ENCODE data around the gene PDSS2.

DNA sequence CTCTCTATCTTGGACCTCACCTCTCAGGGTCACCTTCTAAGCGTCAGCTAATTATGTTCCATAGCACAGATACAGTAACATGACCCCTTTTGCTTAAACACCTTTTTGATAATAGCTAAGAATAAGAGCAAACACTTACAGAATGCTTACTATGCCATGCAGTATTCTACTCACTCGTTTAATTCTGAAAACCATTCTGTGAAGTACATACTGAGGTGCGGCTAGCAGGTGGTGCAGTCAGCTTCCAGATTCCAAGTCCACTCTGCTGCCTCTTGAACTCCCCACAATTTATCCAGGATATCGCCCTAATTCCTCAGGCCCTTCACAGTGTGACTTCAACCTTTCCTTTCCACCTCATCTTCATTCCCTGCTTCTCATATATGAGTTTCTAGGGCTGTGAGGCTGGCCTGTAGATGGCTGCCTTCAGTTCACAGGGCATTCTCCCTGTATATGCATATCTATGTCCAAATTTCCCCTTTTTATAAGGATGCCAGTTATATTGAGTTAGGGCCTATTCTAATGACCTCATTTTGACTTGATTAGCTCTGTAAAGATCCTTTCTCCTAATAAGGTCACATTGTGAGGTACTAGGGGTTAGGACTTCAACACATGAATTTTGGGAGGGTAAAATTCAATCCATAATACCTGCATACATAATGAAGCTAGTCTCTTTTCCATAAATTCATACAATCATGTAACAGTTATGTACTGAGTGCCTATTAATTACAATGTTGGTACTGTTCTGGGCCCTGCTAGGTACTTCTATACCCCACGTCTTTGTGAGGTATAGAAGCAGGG, 130.1 kb downstream of the PDSS2 start:
- no peak for TF ChIP-seq POLR2AphosphoS5 (IDR thresholded peaks at IDR 0.05)
- TF ChIP-seq, protein P1, sequence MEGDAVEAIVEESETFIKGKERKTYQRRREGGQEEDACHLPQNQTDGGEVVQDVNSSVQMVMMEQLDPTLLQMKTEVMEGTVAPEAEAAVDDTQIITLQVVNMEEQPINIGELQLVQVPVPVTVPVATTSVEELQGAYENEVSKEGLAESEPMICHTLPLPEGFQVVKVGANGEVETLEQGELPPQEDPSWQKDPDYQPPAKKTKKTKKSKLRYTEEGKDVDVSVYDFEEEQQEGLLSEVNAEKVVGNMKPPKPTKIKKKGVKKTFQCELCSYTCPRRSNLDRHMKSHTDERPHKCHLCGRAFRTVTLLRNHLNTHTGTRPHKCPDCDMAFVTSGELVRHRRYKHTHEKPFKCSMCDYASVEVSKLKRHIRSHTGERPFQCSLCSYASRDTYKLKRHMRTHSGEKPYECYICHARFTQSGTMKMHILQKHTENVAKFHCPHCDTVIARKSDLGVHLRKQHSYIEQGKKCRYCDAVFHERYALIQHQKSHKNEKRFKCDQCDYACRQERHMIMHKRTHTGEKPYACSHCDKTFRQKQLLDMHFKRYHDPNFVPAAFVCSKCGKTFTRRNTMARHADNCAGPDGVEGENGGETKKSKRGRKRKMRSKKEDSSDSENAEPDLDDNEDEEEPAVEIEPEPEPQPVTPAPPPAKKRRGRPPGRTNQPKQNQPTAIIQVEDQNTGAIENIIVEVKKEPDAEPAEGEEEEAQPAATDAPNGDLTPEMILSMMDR (IDR thresholded peaks at IDR 0.05 in 8 of 11, conservative IDR thresholded peaks at IDR 0.05 in 3 of 11) = no peak
